HG03060 (cell line): ENCODE data around the gene ZBTB3.
A peak's percentile ranks its signal among the peaks of the same experiment; 100 is the strongest.
"Not testable (repeated sequence)": the region's sequence is repeated elsewhere in the genome, so short reads cannot be mapped to it uniquely, and the experiment has no call there.

Experiments used
- ATAC-seq: cut with Tn5 transposase; IDR thresholded peaks from one replicate; pipeline ENCODE4 v1.9.1; 2021; ENCODE audit warnings: low read depth, moderate number of reproducible peaks; ENCODE audit not compliant: unreplicated experiment

Gene ZBTB3

GRCh38 chr11:62757846-62758788, 4.2 kb upstream of the ZBTB3 start:
- ATAC-seq = no peak

- ATAC-seq = no peak
These were observed 1.2 kb upstream of the ZBTB3 start for GRCh38 chr11:62755086-62755615.

GRCh38 chr11:62752994-62753735, 795 bp downstream of the ZBTB3 start:
- ATAC-seq = no peak

- no peak for ATAC-seq
These were observed 1.7 kb downstream of the ZBTB3 start for GRCh38 chr11:62752177-62752785.

GRCh38 chr11:62749931-62750330, 4.0 kb downstream of the ZBTB3 start:
- not testable (repeated sequence) for ATAC-seq

GRCh38 chr11:62747475-62748160, 6.3 kb downstream of the ZBTB3 start:
- no peak for ATAC-seq

GRCh38 chr11:62737196-62737595, 16.8 kb downstream of the ZBTB3 start:
- ATAC-seq = no peak

- no peak for ATAC-seq
These were observed 21.1 kb downstream of the ZBTB3 start for GRCh38 chr11:62732830-62733229.

GRCh38 chr11:62730076-62730475, 23.9 kb downstream of the ZBTB3 start:
- not testable (repeated sequence) for ATAC-seq

- ATAC-seq = no peak
These were observed 25.6 kb downstream of the ZBTB3 start, which contains the start of gene TTC9C for GRCh38 chr11:62728171-62728988. Gene TTC9C, plus strand, starts transcription at chr11:62728486. Its CDS starts 363 bp downstream, at chr11:62728849.

GRCh38 chr11:62727872-62728170, 26.1 kb downstream of the ZBTB3 start:
- ATAC-seq = peak; percentile 34

- peak; percentile 62 for ATAC-seq
These were observed 26.6 kb downstream of the ZBTB3 start, which contains the start of gene HNRNPUL2 for GRCh38 chr11:62727165-62727871. Gene HNRNPUL2, minus strand, starts transcription at chr11:62727457. Its CDS starts 301 bp downstream, at chr11:62727156.

GRCh38 chr11:62726915-62727164, 27.1 kb downstream of the ZBTB3 start:
- ATAC-seq = no peak

GRCh38 chr11:62726156-62726914, 27.6 kb downstream of the ZBTB3 start:
- no peak for ATAC-seq

- no peak for ATAC-seq
These were observed 28.3 kb downstream of the ZBTB3 start for GRCh38 chr11:62725646-62726045.

GRCh38 chr11:62724171-62724570, 29.8 kb downstream of the ZBTB3 start:
- no peak for ATAC-seq

- no peak for ATAC-seq
These were observed 32.0 kb downstream of the ZBTB3 start for GRCh38 chr11:62721994-62722393.

GRCh38 chr11:62719302-62719978, 34.5 kb downstream of the ZBTB3 start:
- no peak for ATAC-seq
